HL-60 (cell line): Measurements from ENCODE around the gene HVCN1.
A peak's percentile ranks its signal among the peaks of the same experiment; 100 is the strongest.
"Not testable (repeated sequence)": the region's sequence is repeated elsewhere in the genome, so short reads cannot be mapped to it uniquely, and the experiment has no call there.

Experiments used
- DNase-seq, 2 experiments: peaks; one replicate each; pipeline ENCODE4 v3.0.0-alpha.2; 2010 to 2020; ENCODE audit warnings: low read depth in 1 of 2, low spot score in 1 of 2
- H3K27ac ChIP-seq: fragments of 250-450 bp; sonication (Bioruptor Pico); replicated peaks from 2 replicates; pipeline ENCODE4 v1.5.1; 2020; ENCODE audit warnings: mild to moderate bottlenecking, moderate library complexity
- H3K27me3 ChIP-seq: fragments of 250-450 bp; sonication (Bioruptor Pico); 2 replicates; pipeline ENCODE4 v1.5.1; 2021; ENCODE audit warnings: mild to moderate bottlenecking, moderate library complexity; ENCODE audit not compliant: insufficient read depth, poor library complexity, severe bottlenecking
- H3K4me3 ChIP-seq: replicated peaks from 2 replicates; pipeline ENCODE4 v1.5.1; 2011; ENCODE audit warnings: mild to moderate bottlenecking, control low read depth, low read length; ENCODE audit not compliant: insufficient read depth
- CTCF ChIP-seq: IDR thresholded peaks from one replicate; pipeline ENCODE4 v1.5.1; 2011; ENCODE audit warnings: low read length, control low read depth, inconsistent platforms; ENCODE audit not compliant: insufficient read depth
- GABPA ChIP-seq: IDR thresholded peaks from 2 replicates; pipeline ENCODE4 v1.6.1; 2012; ENCODE audit warnings: low read depth
- POLR2AphosphoS5 ChIP-seq: IDR thresholded peaks from 2 replicates; pipeline ENCODE4 v1.6.1; 2012; ENCODE audit warnings: low read depth
- REST ChIP-seq: IDR thresholded peaks from 2 replicates; pipeline ENCODE4 v1.6.1; 2012; ENCODE audit warnings: low read depth; ENCODE audit not compliant: insufficient replicate concordance
- SPI1 ChIP-seq: IDR thresholded peaks from 2 replicates; pipeline ENCODE4 v1.6.1; 2012; ENCODE audit warnings: low read depth, mild to moderate bottlenecking, borderline replicate concordance
- long read RNA-seq: library from polyadenylated mRNA; unstranded; transcript quantifications from one replicate; pipeline ENCODE4 v2.0.0, GENCODE V29; 2020

The HVCN1 gene
- long read RNA-seq, transcript HVCN1-201 (8 exons, 1,634 nt): major isoform, 14 of 35 reads
- long read RNA-seq, partial matches to known transcripts: 1 of 35 reads
- long read RNA-seq, other reads (novel, unspliced or antisense): 20 of 35 reads

GRCh38 chr12:110688446-110689280, at the start of gene HVCN1:
Gene HVCN1, minus strand, starts transcription at chr12:110689115. Its CDS starts 5,870 bp downstream, at chr12:110683245.
- Histone ChIP-seq H3K27me3 (no peaks in the 10 kb centered on the region), H3K4me3 (peak within 1 kb of the TSS; percentile 61), H3K27ac (peak within 1 kb of the TSS; percentile 71)
- no peak for DNase-seq
- TF ChIP-seq GABPA (no peak), SPI1 (no peak), CTCF (no peak), REST (no peak), POLR2AphosphoS5 (no peak)

GRCh38 chr12:110737532-110737931, 48.6 kb upstream of the HVCN1 start:
- no peak overlapping the region for H3K4me3 ChIP-seq
- no peak for TF ChIP-seq POLR2AphosphoS5
- no peak for TF ChIP-seq SPI1
- no peak for TF ChIP-seq CTCF
- no peak for TF ChIP-seq REST
- TF ChIP-seq GABPA: no peak
- DNase-seq: no peak

GRCh38 chr12:110737016-110737415, 48.1 kb upstream of the HVCN1 start:
- not testable (repeated sequence) for DNase-seq, H3K4me3 ChIP-seq, H3K27me3 ChIP-seq, H3K27ac ChIP-seq

More at GRCh38 chr12:110737532-110737931, 48.6 kb upstream of the HVCN1 start:
- no peaks in the 10 kb centered on the region for H3K27me3 ChIP-seq
- H3K27ac ChIP-seq: no peak overlapping the region

- DNase-seq: no peak
- no peak overlapping the region for H3K27ac ChIP-seq
- TF ChIP-seq SPI1 (no peak), REST (no peak), CTCF (no peak), POLR2AphosphoS5 (no peak), GABPA (no peak)
- H3K4me3 ChIP-seq: no peak overlapping the region
- no peaks in the 10 kb centered on the region for H3K27me3 ChIP-seq
Observed at GRCh38 chr12:110733900-110734299, 45.0 kb upstream of the HVCN1 start.
